Measurements from ENCODE around the gene C3orf20.
A peak's percentile ranks its signal among the peaks of the same experiment; 100 is the strongest.

C3orf20 gene

GRCh38 chr3:14812196-14812790 lies 137.4 kb downstream of the C3orf20 start:
- H3K27me3 ChIP-seq (ENCODE audit: control insufficient read depth in 1 of 2, insufficient read depth in 2 of 2, low read length in 2 of 2) = peaks cover 9 to 16% of the 10 kb centered on the region in 2 donors
- peak overlapping the region in 1 of 2 donors; percentile 72 for H3K4me3 ChIP-seq (ENCODE audit: low read length in 2 of 2)
- no peak overlapping the region for H3K9ac ChIP-seq (ENCODE audit: low read length in 2 of 2)
- H3K27ac ChIP-seq (ENCODE audit: low read length) = no peak overlapping the region
- H3K9me3 ChIP-seq (ENCODE audit: control insufficient read depth in 2 of 2, low read length in 2 of 2) = no peaks in the 10 kb centered on the region
- H3K4me1 ChIP-seq (ENCODE audit: control insufficient read depth, insufficient read depth, low read length) = peaks cover 4% of the 10 kb centered on the region
- H3K36me3 ChIP-seq (ENCODE audit: control insufficient read depth in 2 of 2, insufficient read depth in 2 of 2, low read length in 2 of 2) = no peaks in the 10 kb centered on the region

GRCh38 chr3:14814411-14814871 lies 139.5 kb downstream of the C3orf20 start:
- H3K4me1 ChIP-seq (ENCODE audit: control insufficient read depth, insufficient read depth, low read length) = peaks cover 4% of the 10 kb centered on the region
- no peaks in the 10 kb centered on the region for H3K9me3 ChIP-seq (ENCODE audit: control insufficient read depth in 2 of 2, low read length in 2 of 2)
- H3K9ac ChIP-seq (ENCODE audit: low read length in 2 of 2) = no peak overlapping the region
- H3K27me3 ChIP-seq (ENCODE audit: control insufficient read depth in 1 of 2, insufficient read depth in 2 of 2, low read length in 2 of 2) = peaks cover 2 to 16% of the 10 kb centered on the region in 2 donors
- H3K27ac ChIP-seq (ENCODE audit: low read length) = no peak overlapping the region
- H3K4me3 ChIP-seq (ENCODE audit: low read length in 2 of 2) = no peak overlapping the region
- no peaks in the 10 kb centered on the region for H3K36me3 ChIP-seq (ENCODE audit: control insufficient read depth in 2 of 2, insufficient read depth in 2 of 2, low read length in 2 of 2)

- H3K27ac ChIP-seq (ENCODE audit: low read length) = no peak overlapping the region
- H3K9me3 ChIP-seq (ENCODE audit: control insufficient read depth in 2 of 2, low read length in 2 of 2) = no peaks in the 10 kb centered on the region
- H3K4me3 ChIP-seq (ENCODE audit: low read length in 2 of 2) = no peak overlapping the region
- no peak overlapping the region for H3K9ac ChIP-seq (ENCODE audit: low read length in 2 of 2)
- peaks cover 2 to 5% of the 10 kb centered on the region in 2 donors for H3K27me3 ChIP-seq (ENCODE audit: control insufficient read depth in 1 of 2, insufficient read depth in 2 of 2, low read length in 2 of 2)
- H3K4me1 ChIP-seq (ENCODE audit: control insufficient read depth, insufficient read depth, low read length) = no peaks in the 10 kb centered on the region
- H3K36me3 ChIP-seq (ENCODE audit: control insufficient read depth in 2 of 2, insufficient read depth in 2 of 2, low read length in 2 of 2) = no peaks in the 10 kb centered on the region
Observed at GRCh38 chr3:14816359-14816758, 141.4 kb downstream of the C3orf20 start.

- Histone ChIP-seq H3K36me3 (ENCODE audit: control insufficient read depth in 2 of 2, insufficient read depth in 2 of 2, low read length in 2 of 2) (no peaks in the 10 kb centered on the region), H3K9me3 (ENCODE audit: control insufficient read depth in 2 of 2, low read length in 2 of 2) (no peaks in the 10 kb centered on the region), H3K27me3 (ENCODE audit: control insufficient read depth in 1 of 2, insufficient read depth in 2 of 2, low read length in 2 of 2) (peaks cover 0 to 2% of the 10 kb centered on the region in 2 donors), H3K4me3 (ENCODE audit: low read length in 2 of 2) (no peak within 1 kb of the TSS), H3K9ac (ENCODE audit: low read length in 2 of 2) (no peak within 1 kb of the TSS), H3K4me1 (ENCODE audit: control insufficient read depth, insufficient read depth, low read length) (peaks cover 6% of the 10 kb centered on the region), H3K27ac (ENCODE audit: low read length) (no peak within 1 kb of the TSS)
Observed at GRCh38 chr3:14818804-14819500, 144.0 kb downstream of the C3orf20 start, which contains the start of gene FGD5. Gene FGD5, plus strand, starts transcription at chr3:14818962. Its CDS starts 110 bp downstream, at chr3:14819072.

- Histone ChIP-seq H3K27ac (ENCODE audit: low read length) (no peak overlapping the region), H3K4me1 (ENCODE audit: control insufficient read depth, insufficient read depth, low read length) (peaks cover 6% of the 10 kb centered on the region), H3K27me3 (ENCODE audit: control insufficient read depth in 1 of 2, insufficient read depth in 2 of 2, low read length in 2 of 2) (peaks cover 0 to 2% of the 10 kb centered on the region in 2 donors), H3K36me3 (ENCODE audit: control insufficient read depth in 2 of 2, insufficient read depth in 2 of 2, low read length in 2 of 2) (no peaks in the 10 kb centered on the region), H3K9ac (ENCODE audit: low read length in 2 of 2) (no peak overlapping the region), H3K9me3 (ENCODE audit: control insufficient read depth in 2 of 2, low read length in 2 of 2) (no peaks in the 10 kb centered on the region), H3K4me3 (ENCODE audit: low read length in 2 of 2) (no peak overlapping the region)
Observed at GRCh38 chr3:14819671-14820070, 144.7 kb downstream of the C3orf20 start.

- Histone ChIP-seq H3K27me3 (ENCODE audit: control insufficient read depth in 1 of 2, insufficient read depth in 2 of 2, low read length in 2 of 2) (peaks cover 0 to 2% of the 10 kb centered on the region in 2 donors), H3K4me1 (ENCODE audit: control insufficient read depth, insufficient read depth, low read length) (peaks cover 6% of the 10 kb centered on the region)
Observed at GRCh38 chr3:14820156-14820555, 145.2 kb downstream of the C3orf20 start.

GRCh38 chr3:14821151-14821550 lies 146.2 kb downstream of the C3orf20 start:
- no peak overlapping the region for H3K9ac ChIP-seq (ENCODE audit: low read length in 2 of 2)
- H3K36me3 ChIP-seq (ENCODE audit: control insufficient read depth in 2 of 2, insufficient read depth in 2 of 2, low read length in 2 of 2) = no peaks in the 10 kb centered on the region
- H3K27me3 ChIP-seq (ENCODE audit: control insufficient read depth in 1 of 2, insufficient read depth in 2 of 2, low read length in 2 of 2) = peaks cover 0 to 2% of the 10 kb centered on the region in 2 donors
- H3K4me3 ChIP-seq (ENCODE audit: low read length in 2 of 2) = no peak overlapping the region
- no peaks in the 10 kb centered on the region for H3K9me3 ChIP-seq (ENCODE audit: control insufficient read depth in 2 of 2, low read length in 2 of 2)
- no peak overlapping the region for H3K27ac ChIP-seq (ENCODE audit: low read length)
- H3K4me1 ChIP-seq (ENCODE audit: control insufficient read depth, insufficient read depth, low read length) = peaks cover 6% of the 10 kb centered on the region

More at GRCh38 chr3:14820156-14820555, 145.2 kb downstream of the C3orf20 start:
- H3K27ac ChIP-seq (ENCODE audit: low read length) = no peak overlapping the region
- H3K9ac ChIP-seq (ENCODE audit: low read length in 2 of 2) = no peak overlapping the region
- no peaks in the 10 kb centered on the region for H3K9me3 ChIP-seq (ENCODE audit: control insufficient read depth in 2 of 2, low read length in 2 of 2)
- no peaks in the 10 kb centered on the region for H3K36me3 ChIP-seq (ENCODE audit: control insufficient read depth in 2 of 2, insufficient read depth in 2 of 2, low read length in 2 of 2)
- H3K4me3 ChIP-seq (ENCODE audit: low read length in 2 of 2) = no peak overlapping the region

GRCh38 chr3:14822134-14822533 lies 147.2 kb downstream of the C3orf20 start:
- H3K27ac ChIP-seq (ENCODE audit: low read length) = no peak overlapping the region
- no peak overlapping the region for H3K9ac ChIP-seq (ENCODE audit: low read length in 2 of 2)
- peaks cover 6% of the 10 kb centered on the region for H3K4me1 ChIP-seq (ENCODE audit: control insufficient read depth, insufficient read depth, low read length)
- H3K9me3 ChIP-seq (ENCODE audit: control insufficient read depth in 2 of 2, low read length in 2 of 2) = no peaks in the 10 kb centered on the region
- H3K4me3 ChIP-seq (ENCODE audit: low read length in 2 of 2) = no peak overlapping the region
- peaks cover 0 to 2% of the 10 kb centered on the region in 2 donors for H3K27me3 ChIP-seq (ENCODE audit: control insufficient read depth in 1 of 2, insufficient read depth in 2 of 2, low read length in 2 of 2)
- H3K36me3 ChIP-seq (ENCODE audit: control insufficient read depth in 2 of 2, insufficient read depth in 2 of 2, low read length in 2 of 2) = no peaks in the 10 kb centered on the region
